ENCODE results near the gene NELL1. TPM values are rescaled to one million over a fixed set of nuclear protein-coding genes. Genes with fewer than 3 reads are reported as not detected.

NELL1 gene
- total and polyA plus RNA-seq, 2 donors (not counting 3 experiments of a cell fraction or from before 2014, with no cell fraction given) = not detected

DNA sequence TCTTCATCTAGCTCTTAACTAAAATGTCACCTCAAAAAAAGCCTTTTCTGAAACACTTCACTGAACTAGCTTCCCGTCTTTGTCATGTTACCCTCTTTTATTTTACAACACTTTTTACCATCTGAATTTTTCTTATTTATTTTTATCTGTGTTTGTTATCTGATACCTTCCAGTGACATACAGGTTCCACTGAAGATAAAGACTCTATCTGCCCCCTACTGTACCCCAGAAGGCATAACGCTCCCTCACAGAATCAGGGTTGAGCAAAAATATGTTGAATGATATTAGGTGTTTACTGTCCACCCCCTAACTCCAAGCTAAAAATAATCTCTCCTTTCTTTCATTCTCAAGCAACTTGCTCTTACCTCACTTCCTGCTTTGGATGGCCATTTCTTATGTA, 654.2 kb downstream of the NELL1 start:
- Histone ChIP-seq H3K9me3 (replicated peaks; ENCODE audit: control insufficient read depth, insufficient read depth, low read length) (peaks cover 5% of the 10 kb centered on the region), H3K36me3 (ENCODE audit: control insufficient read depth in 2 of 2, extremely low read depth in 1 of 2, insufficient read depth in 2 of 2, low read length in 2 of 2) (no peaks in the 10 kb centered on the region), H3K27me3 (ENCODE audit: control insufficient read depth in 2 of 2, insufficient read depth in 2 of 2, low read length in 2 of 2) (no peaks in the 10 kb centered on the region), H3K4me2 (ENCODE audit: insufficient read depth, low read length) (no peak overlapping the region), H2AFZ (ENCODE audit: low read depth, low read length) (no peak overlapping the region), H3K4me1 (ENCODE audit: control insufficient read depth, extremely low read depth, insufficient read depth, low read length) (no peaks in the 10 kb centered on the region), H3K9me1 (replicated peaks; ENCODE audit: control insufficient read depth, extremely low read depth, insufficient read depth, low read length) (no peaks in the 10 kb centered on the region), H4K20me1 (replicated peaks; ENCODE audit: control insufficient read depth, extremely low read depth, insufficient read depth, low read length) (no peaks in the 10 kb centered on the region), H3K9ac (replicated peaks; ENCODE audit: extremely low read depth, insufficient read depth, low read length) (no peak overlapping the region), H3K27ac (ENCODE audit: insufficient read depth, low read depth, low read length) (no peak overlapping the region), H3K79me2 (ENCODE audit: control insufficient read depth, insufficient read depth, low read length) (no peaks in the 10 kb centered on the region), H3K4me3 (replicated peaks in 1 of 3; ENCODE audit: insufficient read depth in 1 of 3, low read depth in 1 of 3, low read length in 3 of 3) (no peak overlapping the region)
- FAIRE-seq (no peak), DNase-seq (ENCODE audit: low read depth, low spot score) (no peak)
- intact Hi-C loops (cut with micrococcal nuclease) (no loop called here), dilution Hi-C loops (cut with MboI; ENCODE audit: extremely low pct_ligation_motif_present, low sequenced_read_pairs) (no loop called here)
- BruUV-seq (replicated peaks) = no TSS peak
- no peak for TF ChIP-seq POLR2AphosphoS5 (IDR thresholded peaks at IDR 0.05; ENCODE audit: insufficient read depth, low read depth, low read length)
- no peak for TF ChIP-seq JUN (IDR thresholded peaks at IDR 0.05; ENCODE audit: borderline replicate concordance, insufficient read depth, insufficient read length, low read depth)
- no peak for TF ChIP-seq EZH2 (IDR thresholded peaks at IDR 0.05; ENCODE audit: borderline replicate concordance, low read depth, low read length, severe bottlenecking)
- no peak for TF ChIP-seq GATA2 (IDR thresholded peaks at IDR 0.05; ENCODE audit: insufficient read depth, insufficient read length, low read depth, low read length)
- TF ChIP-seq, protein P1, sequence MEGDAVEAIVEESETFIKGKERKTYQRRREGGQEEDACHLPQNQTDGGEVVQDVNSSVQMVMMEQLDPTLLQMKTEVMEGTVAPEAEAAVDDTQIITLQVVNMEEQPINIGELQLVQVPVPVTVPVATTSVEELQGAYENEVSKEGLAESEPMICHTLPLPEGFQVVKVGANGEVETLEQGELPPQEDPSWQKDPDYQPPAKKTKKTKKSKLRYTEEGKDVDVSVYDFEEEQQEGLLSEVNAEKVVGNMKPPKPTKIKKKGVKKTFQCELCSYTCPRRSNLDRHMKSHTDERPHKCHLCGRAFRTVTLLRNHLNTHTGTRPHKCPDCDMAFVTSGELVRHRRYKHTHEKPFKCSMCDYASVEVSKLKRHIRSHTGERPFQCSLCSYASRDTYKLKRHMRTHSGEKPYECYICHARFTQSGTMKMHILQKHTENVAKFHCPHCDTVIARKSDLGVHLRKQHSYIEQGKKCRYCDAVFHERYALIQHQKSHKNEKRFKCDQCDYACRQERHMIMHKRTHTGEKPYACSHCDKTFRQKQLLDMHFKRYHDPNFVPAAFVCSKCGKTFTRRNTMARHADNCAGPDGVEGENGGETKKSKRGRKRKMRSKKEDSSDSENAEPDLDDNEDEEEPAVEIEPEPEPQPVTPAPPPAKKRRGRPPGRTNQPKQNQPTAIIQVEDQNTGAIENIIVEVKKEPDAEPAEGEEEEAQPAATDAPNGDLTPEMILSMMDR (IDR thresholded peaks at IDR 0.05; ENCODE audit: extremely low read depth in 1 of 2, insufficient read depth in 1 of 2, low read depth in 1 of 2, low read length in 2 of 2) = no peak
- no peak for TF ChIP-seq MYC (IDR thresholded peaks at IDR 0.05; ENCODE audit: low read depth, low read length)
- TF ChIP-seq, protein P2, sequence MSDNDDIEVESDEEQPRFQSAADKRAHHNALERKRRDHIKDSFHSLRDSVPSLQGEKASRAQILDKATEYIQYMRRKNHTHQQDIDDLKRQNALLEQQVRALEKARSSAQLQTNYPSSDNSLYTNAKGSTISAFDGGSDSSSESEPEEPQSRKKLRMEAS (IDR thresholded peaks at IDR 0.05; ENCODE audit: insufficient read depth, insufficient read length) = no peak
- no peak for TF ChIP-seq FOS (IDR thresholded peaks at IDR 0.05; ENCODE audit: borderline replicate concordance, insufficient read depth, low read length)
- no peak for TF ChIP-seq POLR2A (IDR thresholded peaks at IDR 0.05; ENCODE audit: low read depth, low read length)
- ChIA-PET CTCF (no interaction called here), POLR2A (no interaction called here)

Data from endothelial cell of umbilical vein (primary cell).